Lung (tissue), 12 donors: ENCODE data around the gene CCDC85C. TPM values are rescaled to one million over a fixed set of nuclear protein-coding genes. Genes with fewer than 3 reads are reported as not detected.

Source experiments
- ATAC-seq: fragments of 200-7000 bp; cut with Tn5 transposase; one replicate; pipeline ENCODE4 v1.9.1; 2020; ENCODE audit warnings: moderate number of reproducible peaks; ENCODE audit not compliant: insufficient read depth, low FRiP score
- DNase-seq, 3 donors: peaks; one replicate each; pipeline ENCODE4 v3.0.0-alpha.2; 2013 to 2017
- H3K27ac ChIP-seq, 2 donors: one replicate each; pipeline ENCODE4 v1.5.1; 2013; ENCODE audit warnings: mild to moderate bottlenecking in 2 of 2, moderate library complexity in 2 of 2, control low read depth in 1 of 2, inconsistent platforms in 1 of 2, low read depth in 1 of 2, low read length in 1 of 2
- H3K27me3 ChIP-seq, 3 donors: one replicate each; pipeline ENCODE4 v1.5.1; 2013; ENCODE audit warnings: low read length in 2 of 3; ENCODE audit not compliant: control insufficient read depth in 3 of 3, insufficient read depth in 3 of 3
- H3K36me3 ChIP-seq, 4 donors: one replicate each; pipeline ENCODE4 v1.5.1; 2013; ENCODE audit warnings: low read length in 4 of 4, mild to moderate bottlenecking in 1 of 4, moderate library complexity in 1 of 4; ENCODE audit not compliant: control insufficient read depth in 4 of 4, insufficient read depth in 4 of 4
- H3K4me1 ChIP-seq, 5 donors: one replicate each; pipeline ENCODE4 v1.5.1; 2013; ENCODE audit warnings: low read length in 5 of 5, mild to moderate bottlenecking in 2 of 5, moderate library complexity in 1 of 5; ENCODE audit not compliant: control insufficient read depth in 5 of 5, insufficient read depth in 5 of 5
- H3K4me3 ChIP-seq: one replicate; pipeline ENCODE4 v1.5.1; 2013; ENCODE audit warnings: mild to moderate bottlenecking, control low read depth, moderate library complexity
- H3K9ac ChIP-seq, 2 donors: one replicate each; pipeline ENCODE4 v1.5.1; 2013; ENCODE audit warnings: low read length in 2 of 2, control low read depth in 1 of 2; ENCODE audit not compliant: insufficient read depth in 1 of 2
- H3K9me3 ChIP-seq, 4 donors: one replicate each; pipeline ENCODE4 v1.5.1; 2013; ENCODE audit warnings: low read length in 3 of 4, mild to moderate bottlenecking in 1 of 4, moderate library complexity in 1 of 4; ENCODE audit not compliant: control insufficient read depth in 4 of 4, insufficient read depth in 3 of 4
- CTCF ChIP-seq: IDR thresholded peaks from 2 replicates; pipeline ENCODE4 v1.5.1; 2012; ENCODE audit warnings: mild to moderate bottlenecking; ENCODE audit errors: control extremely low read depth, extremely low read depth
- WGBS, 2 donors: extraction: QIAGEN DNeasy Blood & Tissue Kit; methylation state at CpG; one replicate each; pipeline ENCODE4 v1.1.7; 2013; 5-methylcytosine and 5-hydroxymethylcytosine counted together
- polyA plus RNA-seq, 2 donors: library from polyadenylated mRNA; stranded (reverse); fragments of 200-250 nt; gene quantifications; one replicate each; pipeline ENCODE4 v1.2.1, GENCODE V29; 2013
- total RNA-seq, 2 donors: library from RNA; depleted of rRNA in 1 of 2; stranded (reverse); fragments of >200 nt in 1 of 2; gene quantifications; one replicate each; pipeline ENCODE4 v1.2.1, GENCODE V29; 2014 to 2021
- donor health status: control.
- donor health status: control.
- donor health status: Bipolar disorder and iron deficiency.
- donor health status: healthy.
- donor health status: DM: yes; HTN: yes; CAD: no.

CCDC85C gene
- total and polyA plus RNA-seq, 4 donors: 2.8 to 19.8 (median 17.6) TPM

- H3K4me3 ChIP-seq: no peak overlapping the region
- ATAC-seq: no peak
- no peaks in the 10 kb centered on the region for H3K27me3 ChIP-seq
- H3K4me1 ChIP-seq: peaks cover 0 to 16% (median 4%) of the 10 kb centered on the region in 5 donors
- H3K9me3 ChIP-seq: no peaks in the 10 kb centered on the region
- H3K27ac ChIP-seq: no peak overlapping the region
- WGBS, 2 donors: 87 to 91% methylated on average over 14 of the region's 14 CpGs
- DNase-seq: no peak
- TF ChIP-seq CTCF: no peak
- no peak overlapping the region for H3K9ac ChIP-seq
- peaks cover 32 to 44% (median 37%) of the 10 kb centered on the region in 4 donors for H3K36me3 ChIP-seq
These were observed 101.0 kb downstream of the CCDC85C start for GRCh38 chr14:99502989-99503421.

DNA sequence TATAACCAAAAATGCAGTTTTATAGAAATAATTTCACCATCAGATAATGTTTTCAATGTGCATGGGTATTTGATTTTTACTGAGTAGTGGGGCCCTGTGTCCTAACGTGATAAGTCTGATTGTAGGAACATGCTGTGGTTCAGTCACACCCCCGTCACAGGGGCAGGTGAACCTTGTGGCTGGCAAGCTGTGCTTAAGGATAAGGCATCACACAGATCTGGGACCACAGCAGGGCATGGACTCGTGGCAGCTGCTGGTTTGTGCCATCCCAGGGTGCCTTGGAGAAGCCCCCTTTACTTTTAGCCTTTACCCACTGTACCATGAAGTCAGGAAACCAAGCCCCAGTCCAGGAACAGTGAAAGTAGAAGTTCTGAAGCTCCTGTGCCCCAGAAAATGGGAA lies 106.1 kb downstream of the CCDC85C start:
- Histone ChIP-seq H3K9me3 (no peaks in the 10 kb centered on the region), H3K36me3 (peaks cover 36 to 51% (median 44%) of the 10 kb centered on the region in 4 donors), H3K27ac (no peak overlapping the region), H3K4me1 (peaks cover 0 to 4% (median 0%) of the 10 kb centered on the region in 5 donors), H3K4me3 (no peak overlapping the region), H3K27me3 (no peaks in the 10 kb centered on the region), H3K9ac (no peak overlapping the region)
- no peak for TF ChIP-seq CTCF
- WGBS, 2 donors: 92 to 98% methylated on average over 3 of the region's 3 CpGs
- ATAC-seq (no peak), DNase-seq (no peak)

- no peak overlapping the region for H3K9ac ChIP-seq
- no peaks in the 10 kb centered on the region for H3K27me3 ChIP-seq
- 96 to 97% methylated on average over 2 of the region's 2 CpGs for WGBS, 2 donors
- peaks cover 34 to 54% (median 41%) of the 10 kb centered on the region in 4 donors for H3K36me3 ChIP-seq
- H3K27ac ChIP-seq: no peak overlapping the region
- no peak for DNase-seq
- no peak for TF ChIP-seq CTCF
- H3K4me1 ChIP-seq: peaks cover 0 to 4% (median 0%) of the 10 kb centered on the region in 5 donors
- no peaks in the 10 kb centered on the region for H3K9me3 ChIP-seq
- ATAC-seq: no peak
- no peak overlapping the region for H3K4me3 ChIP-seq
These were observed 106.7 kb downstream of the CCDC85C start for GRCh38 chr14:99497341-99497740.

- H3K9me3 ChIP-seq: no peaks in the 10 kb centered on the region
- no peak overlapping the region for H3K9ac ChIP-seq
- TF ChIP-seq CTCF: no peak
- peaks cover 0 to 2% (median 0%) of the 10 kb centered on the region in 4 donors for H3K36me3 ChIP-seq
- no peak for ATAC-seq
- H3K27ac ChIP-seq: no peak overlapping the region
- DNase-seq: no peak
- H3K27me3 ChIP-seq: no peaks in the 10 kb centered on the region
- no peak overlapping the region for H3K4me3 ChIP-seq
- WGBS, 2 donors: 69 to 81% methylated on average over 2 of the region's 2 CpGs
- H3K4me1 ChIP-seq: peaks cover 0 to 17% (median 13%) of the 10 kb centered on the region in 5 donors
These were observed 119.9 kb downstream of the CCDC85C start for GRCh38 chr14:99484106-99484505.
